Non-pigmented ciliary epithelial cell (primary cell): ENCODE measurements around the gene SKP1.

Experiments
- DNase-seq: peaks from one replicate; pipeline ENCODE4 v3.0.0-alpha.2; 2010; ENCODE audit warnings: low read depth

SKP1 gene

DNA sequence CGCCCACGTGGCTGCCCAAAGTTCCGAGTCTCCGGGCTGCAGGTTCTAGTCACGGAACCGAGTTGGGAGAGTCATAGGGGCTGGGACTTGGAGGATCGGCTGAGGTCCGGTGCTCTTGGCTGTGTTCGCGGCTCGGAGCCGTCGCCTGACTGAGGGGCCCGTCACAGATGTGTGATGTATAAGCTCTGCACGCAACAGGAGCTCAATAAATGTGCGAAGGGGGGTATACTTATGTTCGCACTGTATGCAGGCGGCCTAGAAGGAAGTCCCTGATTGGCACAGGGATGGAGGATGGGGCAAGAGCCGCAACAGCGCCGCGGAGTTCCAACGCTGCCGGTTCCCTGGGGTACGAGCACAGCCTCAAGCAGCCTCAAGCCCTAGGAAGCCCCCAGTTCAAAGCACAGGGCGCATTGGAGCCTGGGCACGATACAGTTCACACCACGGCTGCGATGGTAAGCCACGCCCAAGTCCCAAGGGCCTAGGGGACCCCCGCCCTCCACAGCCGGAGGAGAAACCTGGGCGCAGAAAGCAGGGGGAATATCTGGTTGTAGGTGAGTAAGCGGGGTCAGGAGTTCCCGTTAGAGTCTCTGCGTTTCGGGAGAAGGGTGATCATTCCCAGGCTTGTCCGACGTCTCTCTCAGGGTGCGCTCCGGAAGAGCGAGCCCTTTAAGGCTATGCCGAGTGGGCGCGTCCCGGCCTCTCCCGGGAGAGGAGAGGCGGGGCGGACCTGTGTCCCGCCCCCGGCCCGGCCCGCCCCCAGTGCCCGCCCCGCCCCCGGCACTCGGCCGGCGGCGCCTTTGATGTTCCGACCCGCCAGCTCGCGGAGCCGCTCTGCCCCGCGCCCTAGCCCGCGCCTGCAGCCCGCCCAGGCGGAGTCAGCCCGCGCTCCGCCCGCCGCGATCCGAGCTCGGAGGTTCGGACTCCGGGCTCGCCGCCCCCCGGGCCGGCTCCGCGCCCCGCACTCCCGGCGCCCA, 62.6 kb downstream of the SKP1 start, which contains the start of gene TCF7:
Gene TCF7, plus strand, starts transcription at position 780 of the 974 bp plus-strand sequence. CDS start 226 bp downstream, outside the sequence.
- DNase-seq, result no peak

DNA sequence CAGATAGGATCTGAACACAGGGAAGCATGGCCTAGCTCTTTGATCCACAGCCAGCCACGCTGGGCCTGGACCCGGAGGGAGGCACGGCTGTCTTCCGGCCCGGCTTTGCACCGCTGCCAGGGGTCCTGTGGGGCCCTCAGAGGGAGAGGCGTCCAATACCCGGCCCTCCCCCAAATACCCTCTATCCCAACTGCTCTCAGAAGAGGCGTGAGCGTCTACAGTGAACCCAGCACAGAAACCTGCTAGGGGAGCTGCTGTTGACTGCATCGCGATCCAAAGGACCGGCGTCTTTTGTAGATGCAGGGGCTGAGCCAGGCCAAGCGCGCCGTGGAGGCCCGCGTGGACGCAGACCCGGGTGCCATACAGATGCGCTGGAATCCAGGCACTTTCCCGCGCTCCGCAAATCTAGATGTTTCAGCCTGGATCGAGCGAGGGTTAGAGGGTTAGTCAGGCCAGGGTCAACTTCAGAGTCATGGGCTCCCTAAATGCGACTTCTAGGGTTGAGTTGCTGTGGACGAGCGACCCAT, 63.3 kb downstream of the SKP1 start:
- no peak for DNase-seq

DNA sequence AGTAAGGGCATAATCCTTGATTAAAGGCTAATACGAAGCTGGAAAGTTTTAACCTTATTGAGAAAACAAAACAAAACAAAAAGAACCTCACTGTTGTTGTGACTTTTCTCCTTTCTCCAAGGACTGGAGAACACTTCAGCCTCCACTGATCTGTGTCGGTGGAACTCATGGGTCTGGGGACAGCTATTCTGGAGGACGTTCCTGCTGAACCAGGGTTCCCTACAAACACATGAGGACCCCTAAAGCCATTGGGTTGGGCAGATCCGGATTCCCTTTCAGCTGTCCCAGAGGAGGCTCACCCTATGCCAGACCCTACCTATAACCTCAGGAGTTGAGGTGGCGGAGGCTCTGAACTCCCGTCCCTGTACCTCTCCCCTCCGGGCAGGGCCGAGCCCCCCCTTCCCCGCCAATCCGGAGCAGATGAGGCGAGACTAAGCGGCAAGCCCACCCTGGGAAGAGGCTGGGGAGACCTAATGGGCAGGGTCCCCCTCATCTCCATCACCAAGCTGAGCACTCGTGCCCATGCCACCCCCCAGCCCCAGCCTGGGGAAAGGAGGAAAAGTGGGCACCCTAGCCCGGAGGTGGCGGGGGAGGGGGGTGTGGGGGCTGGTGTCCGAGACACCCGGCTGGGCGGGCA, 63.9 kb downstream of the SKP1 start:
- DNase-seq, result no peak

DNA sequence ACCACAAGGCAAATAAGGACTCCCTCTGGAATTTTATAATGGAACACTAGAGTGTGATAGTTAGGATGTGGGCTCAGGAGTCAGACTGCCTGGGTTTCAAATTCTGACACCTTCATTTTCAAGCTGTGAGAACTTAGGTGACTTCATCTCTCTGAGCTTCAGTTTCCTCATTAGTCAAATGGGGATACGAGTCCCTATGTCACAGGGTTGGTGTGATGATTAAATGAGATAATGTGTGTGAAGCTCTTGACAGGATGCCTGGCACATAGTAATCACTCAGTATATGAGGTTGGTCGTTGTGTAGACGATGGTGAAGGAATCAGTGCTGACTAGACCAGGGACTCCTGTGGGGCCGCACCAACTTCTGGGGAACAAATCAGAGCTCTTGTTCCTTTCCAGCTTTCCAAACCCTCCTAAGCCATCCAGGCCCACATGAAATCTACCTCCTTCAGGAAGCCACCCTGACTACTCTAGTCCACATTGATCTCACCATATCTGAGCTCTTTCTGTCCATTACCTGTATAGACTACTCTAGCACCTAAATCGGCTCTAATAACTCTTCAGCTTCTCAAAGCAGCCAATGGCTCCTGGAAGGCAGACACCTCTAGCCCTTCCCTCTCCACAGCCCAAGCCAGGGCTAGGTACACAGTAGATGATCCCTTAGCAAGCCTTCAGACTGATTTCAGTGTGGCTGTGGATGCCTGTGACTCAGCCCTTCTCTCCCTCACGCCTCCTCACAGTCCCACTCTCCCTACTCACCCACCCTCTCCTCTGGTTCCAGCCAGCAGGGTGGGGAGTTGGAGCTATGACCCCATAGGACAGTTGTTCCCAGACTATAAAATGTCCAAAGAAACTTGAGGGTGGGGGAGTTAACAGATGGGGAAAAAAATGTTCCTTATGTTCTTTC, 64.8 kb downstream of the SKP1 start:
- no peak for DNase-seq

DNA sequence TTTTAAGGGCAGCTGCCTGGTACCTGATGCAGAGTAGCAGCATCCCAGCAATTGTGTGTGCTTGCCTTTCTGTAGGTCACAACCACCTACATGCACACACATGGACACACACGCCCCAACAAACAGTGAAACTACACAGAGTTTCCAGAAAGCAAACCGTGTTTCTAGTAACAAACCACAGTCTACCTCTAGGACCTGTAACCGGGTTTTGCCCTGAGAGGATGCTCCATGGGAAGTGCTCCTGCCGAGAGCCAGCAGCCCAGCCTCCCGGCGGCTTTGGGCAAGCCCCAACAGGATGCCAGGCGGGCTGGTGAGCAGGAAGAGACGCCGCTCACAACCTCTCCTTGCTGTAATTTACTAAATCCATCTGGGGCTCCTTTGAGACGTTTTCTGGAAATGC, 66.4 kb downstream of the SKP1 start:
- no peak for DNase-seq

DNA sequence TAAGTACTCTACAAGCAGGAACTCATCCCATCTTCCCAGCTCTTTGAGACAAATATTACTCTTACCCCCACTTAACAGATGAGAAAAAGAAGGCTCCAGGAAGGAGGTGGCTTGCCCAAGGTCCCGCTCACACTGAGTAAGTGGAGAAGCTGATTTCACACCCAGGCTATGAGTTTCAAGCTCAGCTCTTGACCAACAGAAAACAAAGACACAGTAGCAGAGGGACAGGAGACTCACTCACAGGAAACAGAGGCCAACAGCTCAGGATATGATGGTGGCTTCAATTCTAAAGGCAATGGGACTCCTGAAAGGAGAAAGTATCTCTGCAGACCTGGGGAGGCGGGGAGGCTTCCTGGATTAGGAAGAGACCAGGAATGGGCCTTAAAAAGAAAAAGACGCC, 69.0 kb downstream of the SKP1 start:
- DNase-seq, result no peak

DNA sequence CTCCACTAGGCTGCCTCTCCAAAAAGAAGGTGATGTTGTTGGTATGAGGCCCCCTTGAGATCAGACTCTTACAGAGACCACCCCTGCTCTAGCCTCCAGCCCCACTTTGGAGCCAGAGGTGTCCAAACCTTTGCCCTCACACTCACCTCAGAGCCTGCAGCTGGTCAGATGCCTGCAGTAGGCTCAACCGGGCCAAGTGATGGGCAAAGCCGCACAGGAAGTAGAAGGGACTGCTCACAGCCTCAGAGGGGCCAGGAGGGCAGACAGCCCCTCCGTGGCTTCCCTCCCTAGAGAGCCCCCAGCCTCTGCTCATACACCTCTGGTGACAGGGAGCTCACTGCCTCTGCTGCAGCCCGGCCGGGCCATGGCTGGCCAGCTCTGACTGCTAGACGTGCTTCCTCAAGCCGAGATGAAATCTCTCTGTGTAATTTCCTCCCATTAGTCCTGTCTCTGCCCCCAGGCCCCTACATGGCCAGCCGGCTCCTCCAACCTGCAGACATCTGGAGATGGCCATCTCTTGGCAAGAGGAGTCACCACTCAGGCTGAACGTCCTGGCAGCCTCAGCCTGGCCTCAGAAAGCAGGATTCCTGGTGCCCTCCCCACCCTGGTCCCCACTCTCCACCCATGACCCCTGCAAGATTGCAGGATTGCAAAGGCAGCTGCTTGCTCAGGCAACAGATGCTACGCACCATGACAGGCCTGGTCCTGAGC, 69.6 kb downstream of the SKP1 start:
- no peak for DNase-seq

DNA sequence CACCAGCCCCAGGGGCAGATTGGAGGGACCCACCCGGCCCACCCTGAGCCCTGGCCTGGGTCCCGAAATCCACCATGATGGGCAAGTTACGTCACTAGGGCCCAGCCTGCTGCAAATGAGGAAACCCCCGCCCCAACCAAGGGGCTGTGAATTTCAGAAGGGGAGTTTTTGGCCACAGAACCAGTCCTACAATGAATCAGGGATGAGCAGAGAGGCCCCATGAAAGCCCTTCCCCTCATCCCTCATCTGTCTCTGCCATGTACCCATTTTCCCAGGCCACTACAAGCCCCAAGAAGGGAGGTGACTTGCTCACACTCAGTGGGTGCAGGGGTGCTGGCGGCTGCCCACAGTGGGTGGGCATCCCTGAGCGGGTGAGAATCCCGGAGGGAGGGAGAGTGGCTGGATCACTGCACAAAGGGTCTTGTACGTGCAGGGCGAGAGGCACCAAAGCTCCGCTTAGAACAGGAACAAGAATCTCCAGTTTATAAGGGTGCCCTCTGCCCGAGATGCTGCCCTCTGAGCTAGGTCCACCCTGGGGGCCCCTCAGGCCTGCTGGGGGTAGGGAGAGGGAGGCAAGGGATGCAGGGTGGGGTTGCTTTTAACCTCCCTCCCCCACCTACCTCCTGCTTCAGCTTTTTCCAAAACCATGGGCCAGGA, 72.6 kb downstream of the SKP1 start:
- DNase-seq, result no peak

DNA sequence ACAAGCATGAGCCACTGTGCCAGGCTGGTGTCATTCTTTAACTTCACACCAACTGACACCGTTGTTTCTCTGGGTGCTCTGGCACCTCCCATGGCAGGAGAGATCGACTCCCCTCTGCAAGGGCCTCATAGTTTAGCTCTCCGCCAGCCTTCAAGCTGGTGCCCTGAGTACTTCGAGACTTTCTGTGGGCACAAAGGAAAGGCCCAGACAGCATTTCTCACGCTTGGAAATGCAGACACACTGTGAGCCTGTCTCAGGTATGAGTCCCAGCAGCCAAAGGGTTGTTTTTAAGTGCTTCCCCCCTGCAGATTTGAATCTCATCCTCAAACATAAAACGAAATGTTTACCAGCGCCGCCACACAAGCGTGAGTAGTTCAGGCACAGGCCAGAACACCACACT, 73.4 kb downstream of the SKP1 start:
- no peak for DNase-seq

DNA sequence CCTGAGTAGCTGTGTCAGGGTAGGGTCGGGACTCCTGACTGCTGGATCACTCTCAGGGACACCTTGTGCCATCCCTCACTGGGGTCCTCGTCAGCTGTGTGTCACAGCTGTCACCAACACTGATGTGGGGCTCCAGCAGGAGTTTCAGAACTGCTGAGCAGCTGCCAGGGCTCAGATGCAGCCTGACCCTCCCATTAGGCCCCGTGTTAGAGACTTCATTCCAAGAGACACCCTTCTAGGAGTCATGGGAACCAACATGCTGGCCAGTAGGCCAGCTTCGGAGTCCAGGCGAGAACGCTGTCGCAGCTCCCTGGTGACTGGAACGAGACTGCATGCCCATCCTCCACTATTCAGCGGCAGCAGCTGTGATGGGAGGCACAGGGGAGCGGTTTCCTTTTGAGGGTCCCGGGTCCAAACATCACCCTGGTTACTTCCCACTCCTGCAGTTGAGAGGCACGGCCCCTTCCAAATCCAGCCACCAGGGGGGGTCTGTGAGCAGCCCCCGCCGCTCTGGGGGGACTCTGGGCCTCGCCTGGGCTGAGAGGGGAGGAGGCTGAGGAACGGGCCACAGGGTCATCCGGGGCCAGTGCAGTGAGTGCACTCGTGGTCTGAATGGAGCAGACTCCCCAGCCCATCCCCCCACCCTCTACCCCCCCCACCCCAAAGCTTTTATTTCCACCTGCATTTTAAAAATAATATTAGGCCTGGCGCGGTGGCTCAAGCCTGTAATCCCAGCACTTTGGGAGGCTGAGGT, 74.9 kb downstream of the SKP1 start:
- DNase-seq, result no peak

DNA sequence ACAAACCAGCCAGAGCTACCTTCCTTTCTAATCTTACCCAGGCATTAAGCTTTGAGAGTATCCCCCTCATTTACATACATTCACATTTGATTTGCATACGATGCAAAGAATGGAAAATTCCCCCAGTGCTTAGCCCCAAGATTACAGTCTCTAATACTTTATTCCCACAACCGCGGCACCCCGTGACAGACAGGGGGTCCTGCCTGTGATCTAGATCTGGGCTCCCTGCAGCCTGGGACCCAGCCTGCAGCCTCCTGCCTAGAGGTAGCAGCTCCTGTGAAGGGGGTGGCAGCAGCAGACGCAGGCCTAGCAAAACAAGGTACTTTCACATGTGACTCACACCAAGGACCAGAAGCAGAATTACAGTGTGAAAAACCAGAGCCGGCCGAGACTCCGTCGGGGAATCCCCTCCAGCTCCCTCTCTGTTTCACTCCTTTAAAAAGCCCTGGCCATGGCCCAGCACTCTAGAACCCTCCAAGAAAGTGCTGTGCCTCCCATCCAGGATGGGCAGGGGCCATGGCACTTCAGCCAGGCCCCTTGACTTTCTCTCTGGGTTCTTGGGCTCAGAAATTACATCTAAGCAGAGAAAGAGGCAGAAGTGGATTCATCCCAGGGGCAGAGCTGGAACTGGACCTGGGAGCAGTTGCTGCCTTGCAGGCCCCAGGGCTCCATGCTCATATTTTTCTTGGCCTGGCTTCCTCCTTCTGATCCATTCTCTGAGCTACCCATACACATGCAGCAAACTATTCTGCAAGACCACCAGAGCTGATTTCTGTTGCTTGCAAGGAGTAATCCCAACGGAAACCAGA, 76.3 kb downstream of the SKP1 start:
- DNase-seq, result no peak

DNA sequence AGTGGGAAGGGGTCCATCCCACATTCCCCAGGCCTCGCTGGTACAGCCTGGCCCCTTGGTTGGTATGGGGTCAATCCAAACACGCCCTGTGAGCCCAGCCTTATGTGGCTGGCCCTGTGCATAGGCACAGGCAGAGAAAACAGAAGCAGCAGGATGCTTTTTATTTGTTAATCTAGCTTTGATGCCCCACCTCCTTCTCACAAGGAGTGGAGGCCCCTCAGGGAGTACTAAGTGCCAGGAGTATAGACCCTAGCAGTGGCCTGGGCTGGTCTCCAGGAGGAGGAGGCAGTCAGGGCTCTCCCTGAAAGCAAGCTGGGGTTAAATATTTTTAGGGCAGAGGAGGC, 76.8 kb downstream of the SKP1 start:
- DNase-seq, result no peak

DNA sequence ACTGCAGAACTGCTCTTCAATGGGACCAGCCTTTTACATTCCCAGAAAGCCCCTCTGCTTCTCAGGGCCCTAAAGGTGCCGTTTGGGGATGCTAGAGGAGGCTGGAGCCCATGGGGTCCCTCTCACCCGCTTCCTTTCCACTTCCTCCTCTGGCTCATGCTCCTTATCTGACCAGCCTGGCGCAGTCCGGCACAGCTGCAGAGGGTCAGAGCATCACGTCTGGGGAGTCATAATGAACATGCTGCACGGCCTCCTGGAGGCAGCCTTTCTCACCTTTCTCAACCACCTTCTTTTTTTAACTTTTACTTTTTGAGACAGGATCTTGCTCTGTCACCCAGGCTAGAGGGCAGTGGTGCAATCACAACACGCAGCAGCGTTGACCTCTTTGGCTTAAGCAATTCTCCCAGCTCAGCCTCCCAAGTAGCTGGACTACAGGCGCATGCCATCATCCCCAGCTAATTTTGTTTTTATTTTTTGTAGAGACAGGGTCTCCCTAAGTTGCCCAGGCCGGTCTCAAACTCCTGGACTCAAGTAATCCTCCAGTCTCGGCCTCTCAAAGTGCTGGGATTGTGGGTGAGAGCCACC, 77.4 kb downstream of the SKP1 start:
- DNase-seq, result no peak
